ENCODE measurements around the gene HSF5.

DNA sequence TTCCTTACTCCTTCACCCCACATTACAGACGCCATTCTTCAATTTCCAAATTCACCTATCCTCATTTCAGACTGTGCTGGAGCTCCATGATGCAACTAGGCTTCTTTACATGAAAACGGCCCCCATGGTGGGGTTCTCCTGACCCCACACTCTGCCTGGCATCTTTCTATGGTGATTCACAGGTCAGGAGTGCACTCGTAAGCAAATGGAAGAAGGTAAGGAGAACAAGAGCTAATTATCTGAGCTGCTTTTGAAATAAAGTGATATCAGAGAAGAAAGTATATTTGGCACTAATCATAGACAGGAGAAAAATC lies 108.7 kb downstream of the HSF5 start:
- TF ChIP-seq EGR1 (IDR thresholded peaks at IDR 0.05; ENCODE audit: low read depth in 2 of 2) (no peak), TAF1 (conservative IDR thresholded peaks at IDR 0.05) (no peak), SP1 (IDR thresholded peaks at IDR 0.05) (no peak)
- TF ChIP-seq, protein P1, sequence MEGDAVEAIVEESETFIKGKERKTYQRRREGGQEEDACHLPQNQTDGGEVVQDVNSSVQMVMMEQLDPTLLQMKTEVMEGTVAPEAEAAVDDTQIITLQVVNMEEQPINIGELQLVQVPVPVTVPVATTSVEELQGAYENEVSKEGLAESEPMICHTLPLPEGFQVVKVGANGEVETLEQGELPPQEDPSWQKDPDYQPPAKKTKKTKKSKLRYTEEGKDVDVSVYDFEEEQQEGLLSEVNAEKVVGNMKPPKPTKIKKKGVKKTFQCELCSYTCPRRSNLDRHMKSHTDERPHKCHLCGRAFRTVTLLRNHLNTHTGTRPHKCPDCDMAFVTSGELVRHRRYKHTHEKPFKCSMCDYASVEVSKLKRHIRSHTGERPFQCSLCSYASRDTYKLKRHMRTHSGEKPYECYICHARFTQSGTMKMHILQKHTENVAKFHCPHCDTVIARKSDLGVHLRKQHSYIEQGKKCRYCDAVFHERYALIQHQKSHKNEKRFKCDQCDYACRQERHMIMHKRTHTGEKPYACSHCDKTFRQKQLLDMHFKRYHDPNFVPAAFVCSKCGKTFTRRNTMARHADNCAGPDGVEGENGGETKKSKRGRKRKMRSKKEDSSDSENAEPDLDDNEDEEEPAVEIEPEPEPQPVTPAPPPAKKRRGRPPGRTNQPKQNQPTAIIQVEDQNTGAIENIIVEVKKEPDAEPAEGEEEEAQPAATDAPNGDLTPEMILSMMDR (IDR thresholded peaks at IDR 0.05; ENCODE audit: low read depth, low read length, missing input control), result no peak
- TF ChIP-seq, protein P2, sequence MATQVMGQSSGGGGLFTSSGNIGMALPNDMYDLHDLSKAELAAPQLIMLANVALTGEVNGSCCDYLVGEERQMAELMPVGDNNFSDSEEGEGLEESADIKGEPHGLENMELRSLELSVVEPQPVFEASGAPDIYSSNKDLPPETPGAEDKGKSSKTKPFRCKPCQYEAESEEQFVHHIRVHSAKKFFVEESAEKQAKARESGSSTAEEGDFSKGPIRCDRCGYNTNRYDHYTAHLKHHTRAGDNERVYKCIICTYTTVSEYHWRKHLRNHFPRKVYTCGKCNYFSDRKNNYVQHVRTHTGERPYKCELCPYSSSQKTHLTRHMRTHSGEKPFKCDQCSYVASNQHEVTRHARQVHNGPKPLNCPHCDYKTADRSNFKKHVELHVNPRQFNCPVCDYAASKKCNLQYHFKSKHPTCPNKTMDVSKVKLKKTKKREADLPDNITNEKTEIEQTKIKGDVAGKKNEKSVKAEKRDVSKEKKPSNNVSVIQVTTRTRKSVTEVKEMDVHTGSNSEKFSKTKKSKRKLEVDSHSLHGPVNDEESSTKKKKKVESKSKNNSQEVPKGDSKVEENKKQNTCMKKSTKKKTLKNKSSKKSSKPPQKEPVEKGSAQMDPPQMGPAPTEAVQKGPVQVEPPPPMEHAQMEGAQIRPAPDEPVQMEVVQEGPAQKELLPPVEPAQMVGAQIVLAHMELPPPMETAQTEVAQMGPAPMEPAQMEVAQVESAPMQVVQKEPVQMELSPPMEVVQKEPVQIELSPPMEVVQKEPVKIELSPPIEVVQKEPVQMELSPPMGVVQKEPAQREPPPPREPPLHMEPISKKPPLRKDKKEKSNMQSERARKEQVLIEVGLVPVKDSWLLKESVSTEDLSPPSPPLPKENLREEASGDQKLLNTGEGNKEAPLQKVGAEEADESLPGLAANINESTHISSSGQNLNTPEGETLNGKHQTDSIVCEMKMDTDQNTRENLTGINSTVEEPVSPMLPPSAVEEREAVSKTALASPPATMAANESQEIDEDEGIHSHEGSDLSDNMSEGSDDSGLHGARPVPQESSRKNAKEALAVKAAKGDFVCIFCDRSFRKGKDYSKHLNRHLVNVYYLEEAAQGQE (IDR thresholded peaks at IDR 0.05), result no peak
- TF ChIP-seq, protein P3, sequence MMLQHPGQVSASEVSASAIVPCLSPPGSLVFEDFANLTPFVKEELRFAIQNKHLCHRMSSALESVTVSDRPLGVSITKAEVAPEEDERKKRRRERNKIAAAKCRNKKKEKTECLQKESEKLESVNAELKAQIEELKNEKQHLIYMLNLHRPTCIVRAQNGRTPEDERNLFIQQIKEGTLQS (IDR thresholded peaks at IDR 0.05), result no peak
- TF ChIP-seq, protein P4, sequence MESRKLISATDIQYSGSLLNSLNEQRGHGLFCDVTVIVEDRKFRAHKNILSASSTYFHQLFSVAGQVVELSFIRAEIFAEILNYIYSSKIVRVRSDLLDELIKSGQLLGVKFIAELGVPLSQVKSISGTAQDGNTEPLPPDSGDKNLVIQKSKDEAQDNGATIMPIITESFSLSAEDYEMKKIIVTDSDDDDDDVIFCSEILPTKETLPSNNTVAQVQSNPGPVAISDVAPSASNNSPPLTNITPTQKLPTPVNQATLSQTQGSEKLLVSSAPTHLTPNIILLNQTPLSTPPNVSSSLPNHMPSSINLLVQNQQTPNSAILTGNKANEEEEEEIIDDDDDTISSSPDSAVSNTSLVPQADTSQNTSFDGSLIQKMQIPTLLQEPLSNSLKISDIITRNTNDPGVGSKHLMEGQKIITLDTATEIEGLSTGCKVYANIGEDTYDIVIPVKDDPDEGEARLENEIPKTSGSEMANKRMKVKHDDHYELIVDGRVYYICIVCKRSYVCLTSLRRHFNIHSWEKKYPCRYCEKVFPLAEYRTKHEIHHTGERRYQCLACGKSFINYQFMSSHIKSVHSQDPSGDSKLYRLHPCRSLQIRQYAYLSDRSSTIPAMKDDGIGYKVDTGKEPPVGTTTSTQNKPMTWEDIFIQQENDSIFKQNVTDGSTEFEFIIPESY (IDR thresholded peaks at IDR 0.05), result no peak

Measured in liver (tissue), 3 donors.